Peyer's patch (tissue), 4 donors: ENCODE measurements around the gene P2RX3. TPM values are rescaled to one million over a fixed set of nuclear protein-coding genes. Genes with fewer than 3 reads are reported as not detected.
"Not testable (repeated sequence)": the region's sequence is repeated elsewhere in the genome, so short reads cannot be mapped to it uniquely, and the experiment has no call there.

Experiments
- DNase-seq, 3 donors: peaks; one replicate each; pipeline ENCODE4 v3.0.0-alpha.2; 2017 to 2019
- H3K27ac ChIP-seq, 4 donors: fragments of 200-600 bp; sonication (generic); one replicate each; pipeline ENCODE4 v1.5.1; 2016 to 2019
- H3K27me3 ChIP-seq, 2 donors: fragments of 200-600 bp; sonication (generic); one replicate each; pipeline ENCODE4 v1.5.1; 2019
- H3K36me3 ChIP-seq, 3 donors: fragments of 200-600 bp; sonication (generic); one replicate each; pipeline ENCODE4 v1.5.1; 2016 to 2019
- H3K4me1 ChIP-seq, 4 donors: fragments of 200-600 bp; sonication (generic); one replicate each; pipeline ENCODE4 v1.5.1; 2016 to 2019
- H3K4me3 ChIP-seq, 4 donors: fragments of 200-600 bp; sonication (generic); 1 replicate in 3 of 4; 2 replicates in 1 of 4; pipeline ENCODE4 v1.5.1; 2016 to 2019; ENCODE audit warnings: mild to moderate bottlenecking in 1 of 4
- H3K9me3 ChIP-seq, 4 donors: fragments of 200-600 bp; sonication (generic); one replicate each; pipeline ENCODE4 v1.5.1; 2016 to 2019; ENCODE audit warnings: mild to moderate bottlenecking in 1 of 4
- CTCF ChIP-seq, 6 experiments: fragments of 450-650 bp in 4 of 6; fragments of 200-600 bp in 2 of 6; sonication (generic) in 1 of 6; IDR thresholded peaks; one replicate each; pipeline ENCODE4 v1.5.1; 2017 to 2019; ENCODE audit warnings: antibody characterized with exemption in 6 of 6, mild to moderate bottlenecking in 3 of 6, moderate library complexity in 1 of 6
- POLR2A ChIP-seq, 2 donors: fragments of 450-650 bp; IDR thresholded peaks; one replicate each; pipeline ENCODE4 v1.5.1; 2017; ENCODE audit warnings: antibody characterized with exemption in 2 of 2, mild to moderate bottlenecking in 2 of 2, moderate library complexity in 2 of 2
- total RNA-seq, 4 donors: library from RNA; depleted of rRNA; stranded (reverse); fragments of >200 nt; gene quantifications; one replicate each; pipeline ENCODE4 v1.1.0, GENCODE V29; 2016

P2RX3 gene
- total RNA-seq, 4 donors from 2014 or later = 0.80 TPM; not detected in 3

GRCh38 chr11:57331720-57332119, 6.4 kb upstream of the P2RX3 start:
- TF ChIP-seq CTCF (IDR thresholded peaks at IDR 0.05) = no peak
- TF ChIP-seq POLR2A (IDR thresholded peaks at IDR 0.05) = no peak
- DNase-seq = no peak
- Histone ChIP-seq H3K36me3 (peaks cover 0 to 70% (median 0%) of the 10 kb centered on the region in 3 donors), H3K4me1 (peaks cover 0 to 20% (median 2%) of the 10 kb centered on the region in 4 donors), H3K27ac (no peak overlapping the region), H3K9me3 (no peaks in the 10 kb centered on the region), H3K4me3 (no peak overlapping the region), H3K27me3 (no peaks in the 10 kb centered on the region)

GRCh38 chr11:57332694-57333440, 5.3 kb upstream of the P2RX3 start:
- Histone ChIP-seq H3K4me1 (peaks cover 0 to 17% (median 2%) of the 10 kb centered on the region in 4 donors), H3K27ac (peak overlapping the region in 1 of 4 donors; percentile 9)
- TF ChIP-seq POLR2A (IDR thresholded peaks at IDR 0.05) (no peak), CTCF (IDR thresholded peaks at IDR 0.05) (no peak)

GRCh38 chr11:57335023-57335342, 3.2 kb upstream of the P2RX3 start:
- Histone ChIP-seq H3K27ac (peak overlapping the region; percentile 85 to 90 (median 90)), H3K27me3 (no peaks in the 10 kb centered on the region), H3K36me3 (peaks cover 0 to 37% (median 0%) of the 10 kb centered on the region in 3 donors), H3K4me1 (peaks cover 0 to 17% (median 2%) of the 10 kb centered on the region in 4 donors), H3K4me3 (peak overlapping the region; percentile 84 to 92 (median 87)), H3K9me3 (no peaks in the 10 kb centered on the region)
- no peak for DNase-seq
- TF ChIP-seq CTCF (IDR thresholded peaks at IDR 0.05) (no peak), POLR2A (IDR thresholded peaks at IDR 0.05) (no peak)

More at GRCh38 chr11:57332694-57333440, 5.3 kb upstream of the P2RX3 start:
- DNase-seq = no peak
- no peaks in the 10 kb centered on the region for H3K9me3 ChIP-seq
- peaks cover 0 to 58% (median 0%) of the 10 kb centered on the region in 3 donors for H3K36me3 ChIP-seq
- no peaks in the 10 kb centered on the region for H3K27me3 ChIP-seq
- H3K4me3 ChIP-seq = no peak overlapping the region

- peak within 1 kb of the TSS; percentile 84 to 92 (median 87) for H3K4me3 ChIP-seq
- no peaks in the 10 kb centered on the region for H3K9me3 ChIP-seq
- DNase-seq = peak; percentile 87 to 94 (median 87)
- H3K4me1 ChIP-seq = peaks cover 0 to 17% (median 2%) of the 10 kb centered on the region in 4 donors
- H3K36me3 ChIP-seq = peaks cover 0 to 32% (median 0%) of the 10 kb centered on the region in 3 donors
- TF ChIP-seq POLR2A (IDR thresholded peaks at IDR 0.05) (peak; percentile 35 to 43), CTCF (IDR thresholded peaks at IDR 0.05) (no peak)
- peak within 1 kb of the TSS; percentile 85 to 90 (median 90) for H3K27ac ChIP-seq
- no peaks in the 10 kb centered on the region for H3K27me3 ChIP-seq
These were observed 2.6 kb upstream of the P2RX3 start, which contains the start of gene SSRP1 for GRCh38 chr11:57335343-57336110. Gene SSRP1, minus strand, starts transcription at chr11:57335892. Its CDS starts 771 bp downstream, at chr11:57335121.

- Histone ChIP-seq H3K36me3 (peaks cover 0 to 25% (median 0%) of the 10 kb centered on the region in 3 donors), H3K27me3 (no peaks in the 10 kb centered on the region), H3K27ac (peak overlapping the region; percentile 85 to 90 (median 90)), H3K4me3 (peak overlapping the region; percentile 84 to 92 (median 87)), H3K4me1 (peaks cover 0 to 17% (median 2%) of the 10 kb centered on the region in 4 donors), H3K9me3 (no peaks in the 10 kb centered on the region)
- TF ChIP-seq POLR2A (IDR thresholded peaks at IDR 0.05) = no peak
- no peak for TF ChIP-seq CTCF (IDR thresholded peaks at IDR 0.05)
- DNase-seq = no peak
These were observed 2.0 kb upstream of the P2RX3 start for GRCh38 chr11:57336111-57336666.

GRCh38 chr11:57336856-57337255, 1.3 kb upstream of the P2RX3 start:
- peak in 1 of 3 donors; percentile 15 for DNase-seq
- H3K27me3 ChIP-seq, H3K4me3 ChIP-seq, H3K27ac ChIP-seq, H3K9me3 ChIP-seq: not testable (repeated sequence)
- Histone ChIP-seq H3K4me1 (peaks cover 0 to 17% (median 2%) of the 10 kb centered on the region in 4 donors), H3K36me3 (peaks cover 0 to 19% (median 0%) of the 10 kb centered on the region in 3 donors)
